Measurements from ENCODE around the gene CA10.

DNA sequence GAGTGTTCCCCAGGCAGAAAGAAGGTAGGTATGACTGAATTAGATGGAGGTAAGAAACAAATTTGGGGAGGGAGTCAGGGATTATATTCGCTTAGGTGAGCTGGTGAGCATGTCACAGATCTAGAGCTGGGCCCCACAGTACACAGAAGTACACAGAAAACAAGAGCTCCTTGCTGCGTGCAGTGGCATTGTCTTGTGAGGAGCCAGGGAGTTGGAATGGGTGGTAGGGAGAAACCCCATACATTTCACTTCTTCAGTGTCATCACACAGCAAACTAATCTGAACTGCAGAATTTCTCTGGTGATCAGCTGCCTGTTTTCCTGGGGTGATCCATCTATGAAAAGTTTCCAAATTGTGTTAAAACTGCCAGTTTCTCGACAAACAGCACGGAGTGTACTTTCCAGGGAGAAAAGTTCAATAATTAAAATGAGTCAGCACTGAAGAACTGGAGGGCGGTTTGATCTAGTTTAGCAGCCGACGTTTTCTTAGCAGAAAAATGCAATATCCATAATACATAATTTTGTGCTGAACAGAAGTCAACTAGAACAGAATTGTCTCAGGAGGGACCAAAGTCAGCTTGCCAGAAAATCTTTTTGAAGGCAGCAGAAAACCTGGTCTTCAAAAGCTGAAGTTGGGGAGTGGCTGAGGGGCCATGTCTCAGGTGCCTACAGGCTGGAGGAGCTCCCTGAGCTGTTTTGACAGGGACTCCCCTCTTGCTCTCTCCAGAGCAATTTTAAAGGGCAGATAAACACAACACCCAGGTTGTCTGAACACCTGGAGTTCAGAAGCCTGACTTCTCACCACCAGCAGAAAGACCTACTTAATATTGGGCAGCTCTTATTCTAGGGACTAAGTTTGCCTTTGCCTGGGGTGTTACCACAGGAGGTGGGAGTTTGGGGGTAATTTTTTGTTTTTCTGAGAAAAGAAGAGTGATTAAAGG is 448.6 kb downstream of the CA10 start:
- no peak for TF ChIP-seq EZH2 (IDR thresholded peaks at IDR 0.05; ENCODE audit: insufficient read depth, poor library complexity, severe bottlenecking)
- TF ChIP-seq EZH2phosphoT487 (IDR thresholded peaks at IDR 0.05; ENCODE audit: insufficient read depth, low read depth), result no peak
